ENCODE results near the gene ADAMTSL1. TPM values are rescaled to one million over a fixed set of nuclear protein-coding genes. Genes with fewer than 3 reads are reported as not detected.

ADAMTSL1 gene
- total RNA-seq, 1 donor from 2014 or later = 21.2 TPM

DNA sequence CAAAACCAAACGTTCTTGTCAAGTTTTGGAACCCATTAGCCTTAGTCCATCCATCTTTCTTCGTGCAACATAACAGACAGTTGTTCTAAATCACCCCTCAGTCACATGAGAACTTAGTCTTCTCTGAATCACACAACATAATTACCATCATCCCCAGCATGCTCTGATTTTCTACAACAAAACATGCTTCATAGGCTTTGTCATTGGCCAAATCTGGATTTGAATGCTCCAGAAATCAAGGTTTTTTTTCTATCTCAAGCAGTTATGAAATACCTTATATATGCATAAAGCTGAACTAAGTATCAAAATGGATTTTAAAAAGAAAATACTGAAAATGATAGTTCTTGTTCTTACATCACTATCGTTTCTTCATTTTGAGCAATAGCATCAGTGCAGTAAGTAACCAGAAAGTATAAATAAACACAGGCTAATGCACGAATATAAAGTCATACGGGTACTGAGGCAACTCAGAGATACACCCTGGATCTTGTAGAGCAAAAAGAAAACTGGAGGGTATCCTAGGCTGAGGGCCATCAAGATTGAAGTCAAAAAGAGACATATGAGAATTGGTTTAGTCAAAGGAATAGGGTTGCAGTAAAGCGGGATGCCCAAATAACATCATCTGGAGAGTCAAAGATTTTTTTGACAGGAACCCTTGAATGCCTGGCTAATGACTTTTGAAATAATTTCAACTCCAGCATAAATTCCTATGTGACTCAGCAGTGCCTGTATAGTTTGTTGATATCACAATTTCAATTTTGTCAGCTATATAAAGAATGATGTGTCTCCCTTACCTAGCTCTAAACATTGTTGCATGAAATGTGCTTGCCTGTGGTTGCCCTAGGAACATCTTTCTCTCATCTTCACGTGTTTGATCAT lies 164.7 kb downstream of the ADAMTSL1 start:
- no peak for DNase-seq (ENCODE audit: low read depth)

DNA sequence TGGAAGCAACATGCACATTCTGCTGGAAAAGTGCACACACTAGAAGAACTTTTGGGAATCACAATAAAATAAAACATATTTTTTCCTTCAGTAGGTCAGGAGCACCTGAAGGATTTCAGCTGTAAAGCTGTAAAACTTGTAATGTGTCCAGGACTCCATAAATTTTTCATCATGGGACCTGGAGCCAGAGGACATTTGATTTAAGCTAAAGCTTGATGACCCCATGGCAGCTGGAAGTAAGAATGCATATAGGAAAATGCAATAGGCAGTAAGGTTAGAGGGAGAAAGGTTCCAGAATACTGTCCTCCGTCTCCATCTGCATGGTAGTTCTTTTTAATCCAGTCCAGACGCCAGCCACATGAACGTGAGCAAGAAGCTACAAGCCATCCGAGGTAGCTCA lies 166.0 kb downstream of the ADAMTSL1 start:
- DNase-seq (ENCODE audit: low read depth) = no peak

DNA sequence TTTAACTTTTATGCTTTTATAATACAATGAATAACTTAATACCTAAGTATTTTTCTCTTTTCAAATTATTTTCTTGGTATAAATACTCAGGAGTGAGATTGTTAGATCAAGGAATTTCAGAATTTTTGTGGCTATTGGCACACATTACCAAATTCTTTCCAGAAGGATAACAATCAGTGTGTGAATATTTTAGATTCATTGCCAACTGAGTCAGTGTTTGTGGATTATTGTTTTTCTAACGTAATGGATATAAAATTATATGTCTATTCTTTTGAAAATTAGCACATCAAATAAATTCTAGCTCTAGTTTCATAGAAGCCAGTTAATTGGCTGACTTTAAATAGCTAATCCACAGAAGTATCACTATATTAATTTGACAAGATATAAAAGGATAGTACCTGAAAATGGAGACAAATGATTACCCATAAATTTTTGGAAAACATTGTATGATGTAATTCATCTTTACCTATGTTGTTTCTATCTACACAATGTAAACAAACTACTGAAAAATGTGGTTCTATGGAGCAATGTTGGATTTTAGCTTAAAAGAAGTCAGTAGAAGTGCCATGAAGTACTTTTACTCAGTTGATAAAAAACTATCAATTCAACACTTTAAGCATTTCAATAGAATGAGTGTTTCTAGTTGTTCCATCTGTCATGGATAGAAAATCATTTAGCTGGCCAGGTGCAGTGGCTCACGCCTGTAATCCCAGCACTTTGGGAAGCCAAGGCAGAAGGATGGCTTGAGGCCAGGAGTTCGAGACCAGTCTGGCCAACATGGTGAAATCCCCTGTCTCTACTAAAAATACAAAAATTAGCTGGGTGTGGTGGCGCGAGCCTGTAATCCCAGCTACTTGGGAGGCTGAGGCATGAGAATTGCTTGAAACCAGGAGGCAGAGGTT lies 185.1 kb downstream of the ADAMTSL1 start:
- peak; percentile 47 for DNase-seq (ENCODE audit: low read depth)

DNA sequence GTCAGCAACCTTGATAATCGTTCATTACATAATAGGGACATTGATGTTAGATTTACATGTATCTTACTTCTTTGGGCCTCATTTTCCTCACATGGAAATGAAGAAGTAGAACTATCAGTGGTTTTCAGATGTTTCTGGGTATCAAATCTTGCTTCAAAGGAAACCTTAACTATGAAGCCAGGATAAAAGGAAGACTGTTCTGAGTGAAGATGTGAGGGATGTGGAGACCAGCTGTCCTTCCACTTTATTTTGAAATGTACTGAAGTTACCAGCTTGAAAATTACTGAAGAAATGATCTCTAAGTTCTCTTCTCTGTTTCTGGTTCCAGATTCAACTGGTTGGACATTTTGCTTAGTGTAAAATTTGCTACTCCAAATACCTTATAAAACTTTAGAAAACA lies 186.0 kb downstream of the ADAMTSL1 start:
- no peak for DNase-seq (ENCODE audit: low read depth)

DNA sequence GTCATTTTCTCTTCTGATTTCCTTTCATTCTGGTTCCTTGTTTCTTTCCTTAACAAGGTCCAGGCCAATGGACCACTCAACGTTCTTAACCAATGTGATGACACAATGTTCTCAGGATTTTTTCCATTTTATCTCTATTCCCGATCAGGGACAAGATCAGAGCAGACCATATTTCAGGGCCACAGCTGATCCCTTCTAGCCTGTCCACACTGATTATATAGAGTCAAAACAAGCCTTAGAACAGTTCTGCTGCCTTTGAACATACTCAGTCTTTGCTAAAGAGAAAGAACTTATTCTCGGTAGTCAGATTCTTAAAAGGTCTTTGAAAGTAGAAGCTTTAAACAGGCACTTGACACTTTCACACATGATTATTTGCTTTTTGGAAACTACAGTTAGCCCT lies 188.4 kb downstream of the ADAMTSL1 start:
- no peak for DNase-seq (ENCODE audit: low read depth)

DNA sequence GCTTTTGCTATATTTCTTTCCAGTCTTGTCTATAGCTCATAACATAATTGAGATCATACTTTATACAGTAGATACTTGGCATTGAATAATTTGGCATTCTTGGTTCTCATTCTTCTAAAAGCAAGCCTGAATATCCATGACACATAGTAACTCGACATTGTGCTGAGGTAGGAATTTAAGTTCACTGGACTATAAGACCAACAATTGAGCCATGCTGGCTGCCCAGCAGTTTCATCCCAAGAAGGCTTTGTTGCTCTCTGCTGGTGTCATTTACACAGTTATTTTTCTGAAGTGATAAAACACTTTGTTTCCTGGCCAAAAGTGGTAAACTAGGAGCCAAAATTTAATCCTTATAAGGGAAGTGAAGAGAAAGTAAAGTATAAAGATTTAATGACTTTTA lies 192.0 kb downstream of the ADAMTSL1 start:
- DNase-seq (ENCODE audit: low read depth) = no peak

DNA sequence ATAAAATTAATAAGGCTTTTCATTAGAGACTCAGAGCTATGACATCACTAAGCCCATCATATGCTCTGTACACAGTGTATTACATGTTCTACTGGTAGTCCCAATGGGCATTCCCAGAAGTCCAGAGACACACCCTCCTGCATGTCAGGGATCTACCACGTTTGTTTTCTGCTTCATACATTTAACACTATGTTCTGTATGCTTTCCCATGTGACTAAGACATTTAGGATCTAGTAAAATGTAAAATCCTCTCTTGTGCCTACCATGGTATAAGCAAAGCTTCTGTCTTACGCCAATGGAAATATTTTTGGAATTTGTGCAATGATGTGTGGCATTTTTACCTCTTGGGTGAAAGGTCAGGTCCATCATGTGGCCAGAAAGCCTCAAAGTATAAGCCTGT lies 192.4 kb downstream of the ADAMTSL1 start:
- no peak for DNase-seq (ENCODE audit: low read depth)

DNA sequence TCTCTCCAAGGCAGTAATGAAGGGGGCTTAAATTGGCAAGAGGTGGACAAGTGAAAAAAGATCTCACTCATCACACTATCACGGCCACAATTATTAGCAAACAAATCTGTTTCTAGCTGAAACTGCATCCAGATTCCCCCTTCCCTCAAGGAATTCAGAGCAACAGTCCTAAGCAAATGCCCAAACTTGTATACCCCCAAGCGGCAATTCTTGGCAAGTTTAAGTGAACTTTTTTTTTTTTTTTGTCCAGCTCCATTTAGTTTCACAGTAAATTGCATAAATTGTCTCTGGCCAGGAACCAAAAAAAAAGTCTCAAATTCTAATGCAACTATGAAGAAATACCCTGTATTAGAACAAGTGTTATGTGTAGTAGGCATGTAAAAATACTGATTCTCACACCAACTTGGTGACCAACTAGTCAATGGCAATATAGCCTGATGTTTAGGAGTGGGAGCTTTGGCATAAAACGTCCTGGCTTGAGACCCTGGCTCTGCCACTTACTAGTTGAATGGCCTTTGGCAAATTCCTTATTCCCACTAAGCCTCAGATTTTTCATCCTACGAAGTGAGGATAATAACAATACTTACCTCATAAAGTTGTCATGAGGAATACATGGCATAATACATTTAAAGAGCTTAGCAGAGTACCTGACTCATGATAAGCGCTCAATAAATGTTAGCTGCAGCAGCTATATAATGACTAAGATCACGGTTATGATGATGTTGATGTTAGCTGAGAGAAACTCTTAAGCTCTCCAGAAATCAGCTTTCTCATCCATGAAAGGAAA lies 193.2 kb downstream of the ADAMTSL1 start:
- DNase-seq (ENCODE audit: low read depth) = no peak

DNA sequence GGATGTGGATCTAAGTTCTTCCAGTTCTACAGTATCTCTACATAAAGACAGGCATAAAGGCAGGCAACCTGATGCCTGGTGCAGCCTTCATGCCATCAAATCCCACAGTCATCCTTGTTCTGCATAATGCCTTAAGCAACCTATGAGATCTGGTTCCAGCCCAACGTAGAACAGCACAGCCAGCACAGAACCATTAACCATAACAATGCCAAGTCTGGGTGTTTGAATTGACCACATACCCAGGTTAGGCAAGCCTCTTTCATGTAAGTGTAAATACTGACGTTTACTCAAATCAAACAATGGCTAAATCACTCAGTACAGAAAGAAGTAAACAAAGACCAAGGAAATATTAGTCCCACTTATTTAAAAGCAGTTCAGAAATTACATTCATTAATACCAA lies 195.0 kb downstream of the ADAMTSL1 start:
- no peak for DNase-seq (ENCODE audit: low read depth)

DNA sequence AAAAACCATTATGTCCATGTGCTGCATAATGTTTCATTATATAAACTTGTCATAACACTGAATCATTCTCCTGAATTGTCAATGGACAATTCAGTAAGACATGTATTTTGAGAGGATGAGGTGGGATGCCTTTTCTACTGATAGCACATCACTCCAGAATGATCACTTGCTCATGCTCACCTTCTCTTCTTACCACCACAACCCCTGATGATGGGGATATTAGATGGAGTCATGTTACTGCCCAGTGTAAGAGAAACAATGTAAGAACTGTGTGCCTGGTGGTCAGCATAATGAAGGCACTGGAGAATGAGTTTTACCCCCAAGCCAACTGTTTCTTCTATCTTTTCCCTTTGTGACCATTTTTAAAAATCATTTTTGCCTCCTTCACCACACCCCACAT lies 198.8 kb downstream of the ADAMTSL1 start:
- peak; percentile 87 for DNase-seq (ENCODE audit: low read depth)

DNA sequence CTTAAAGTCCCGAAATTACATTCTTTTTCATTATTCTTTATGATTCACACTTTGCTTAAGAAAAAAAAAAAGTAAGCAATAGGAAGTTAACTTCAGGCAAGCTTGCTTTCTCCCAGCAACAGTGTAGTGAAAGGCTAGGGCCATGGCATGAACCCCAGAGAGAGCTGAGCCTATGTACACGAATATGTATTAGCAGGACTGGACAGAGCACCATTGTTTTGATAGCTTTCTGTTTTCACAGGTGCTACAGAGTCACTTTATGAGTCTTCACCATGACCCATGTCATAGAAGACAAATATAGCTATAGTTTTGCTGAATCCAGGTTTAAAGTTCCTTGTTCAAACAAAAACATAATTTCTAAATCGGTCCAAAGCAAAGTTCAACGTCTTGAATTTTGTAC lies 199.2 kb downstream of the ADAMTSL1 start:
- no peak for DNase-seq (ENCODE audit: low read depth)

DNA sequence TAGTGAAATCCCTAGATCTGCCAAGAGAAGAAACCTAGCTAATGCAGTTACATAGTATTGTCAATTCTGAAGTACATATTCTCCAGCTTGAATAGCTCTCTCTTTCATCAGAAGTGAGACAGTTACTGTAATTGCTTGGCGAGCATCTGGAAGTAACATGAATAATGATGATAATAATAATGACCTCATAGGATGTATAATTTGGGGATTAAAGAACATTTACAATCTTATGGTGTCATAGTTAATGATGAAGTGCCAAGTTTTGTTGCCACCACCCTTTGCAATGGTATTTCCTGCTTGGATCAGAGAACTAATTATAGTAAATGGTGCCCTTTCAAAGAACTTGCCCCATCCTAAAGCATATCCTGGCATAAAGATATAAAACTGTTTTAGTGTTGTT lies 201.4 kb downstream of the ADAMTSL1 start:
- no peak for DNase-seq (ENCODE audit: low read depth)

DNA sequence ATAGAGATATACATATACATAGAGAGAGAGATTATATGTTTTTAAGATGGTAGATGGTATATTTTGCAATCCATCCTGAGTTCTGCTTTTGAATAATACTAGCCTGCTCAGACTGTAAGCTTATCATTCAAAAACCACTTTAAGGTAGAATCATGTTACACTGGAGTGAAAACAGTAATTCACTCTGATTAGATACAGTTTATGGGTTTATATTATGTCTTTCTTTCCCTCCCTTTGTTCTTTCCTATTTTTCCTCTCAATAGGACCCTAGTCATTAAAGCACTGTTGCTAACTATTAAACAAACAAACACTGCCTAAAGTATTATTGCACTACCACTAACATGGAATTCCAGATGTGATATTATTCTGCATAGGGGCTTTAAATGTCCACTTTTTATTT lies 202.0 kb downstream of the ADAMTSL1 start:
- no peak for DNase-seq (ENCODE audit: low read depth)

DNA sequence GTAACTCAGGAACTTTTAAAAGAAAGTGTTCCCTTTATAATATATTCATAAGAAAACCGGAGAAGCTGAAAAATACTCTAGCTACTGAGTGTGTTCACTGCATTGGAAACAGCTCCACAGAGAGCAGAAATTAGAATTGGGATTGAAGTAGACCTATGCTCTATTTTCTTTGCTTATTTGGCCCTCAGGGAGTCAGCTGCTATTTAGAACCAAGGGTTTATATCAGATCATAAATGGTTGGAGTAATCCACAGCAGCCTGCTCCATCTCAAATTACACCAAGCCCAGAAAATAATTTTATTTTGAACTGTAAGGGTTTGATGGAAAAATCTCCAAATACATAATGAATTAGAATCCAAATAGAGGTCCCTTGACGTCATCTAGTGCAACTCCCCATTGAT lies 202.6 kb downstream of the ADAMTSL1 start:
- peak; percentile 40 for DNase-seq (ENCODE audit: low read depth)

DNA sequence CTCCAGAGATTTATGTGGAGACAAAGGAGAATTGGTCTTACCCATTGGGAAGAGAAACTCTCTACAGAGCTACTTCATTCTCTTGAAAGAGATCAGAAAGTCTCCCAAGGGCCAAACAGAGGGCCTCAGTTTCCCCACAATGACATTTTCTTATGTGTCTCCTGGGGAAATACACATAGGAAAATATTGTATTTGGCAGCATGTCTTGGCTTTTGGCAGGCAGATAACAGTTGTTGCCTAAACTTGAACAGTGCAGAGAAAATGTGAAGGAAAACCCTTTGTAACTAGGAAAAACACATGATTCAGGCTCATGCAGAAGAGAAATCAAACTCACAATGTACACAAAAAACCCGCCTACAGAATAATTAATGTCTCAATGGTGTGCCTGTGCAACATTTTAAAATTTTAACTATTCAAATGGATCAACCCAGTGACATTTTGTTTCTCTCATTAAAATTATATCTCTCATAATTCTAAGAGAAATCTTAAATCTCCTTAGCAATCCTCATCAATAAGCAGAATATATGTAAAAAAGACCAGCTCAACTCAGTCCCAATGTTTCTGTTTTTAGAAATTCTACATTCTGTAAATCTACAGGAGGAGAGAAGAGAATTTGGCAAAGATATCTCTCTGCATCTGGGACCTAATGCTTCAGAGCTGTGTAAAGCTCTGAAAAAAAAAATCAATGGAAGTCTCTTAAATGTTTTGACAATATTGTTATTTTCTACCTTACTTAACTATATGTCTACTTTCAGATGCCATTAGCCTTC lies 205.1 kb downstream of the ADAMTSL1 start:
- DNase-seq (ENCODE audit: low read depth) = no peak

DNA sequence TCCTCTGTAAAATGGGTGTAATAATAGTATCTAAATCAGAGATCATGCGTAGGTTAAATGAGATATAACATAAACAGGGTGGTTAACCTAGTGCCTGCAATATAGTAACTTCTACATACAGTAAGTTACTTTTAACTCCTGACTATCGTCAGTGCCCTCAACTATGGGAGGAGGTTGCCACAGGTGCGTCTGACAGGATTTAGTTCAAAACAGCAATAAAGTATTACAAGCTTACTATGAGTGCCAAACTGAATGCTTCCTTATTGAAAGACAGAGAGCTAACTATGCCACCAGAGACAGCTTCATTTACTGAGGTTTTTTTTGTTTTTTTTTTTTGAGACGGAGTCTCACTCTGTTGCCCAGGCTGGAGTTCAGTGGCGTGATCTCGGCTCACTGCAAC lies 209.0 kb downstream of the ADAMTSL1 start:
- no peak for DNase-seq (ENCODE audit: low read depth)

DNA sequence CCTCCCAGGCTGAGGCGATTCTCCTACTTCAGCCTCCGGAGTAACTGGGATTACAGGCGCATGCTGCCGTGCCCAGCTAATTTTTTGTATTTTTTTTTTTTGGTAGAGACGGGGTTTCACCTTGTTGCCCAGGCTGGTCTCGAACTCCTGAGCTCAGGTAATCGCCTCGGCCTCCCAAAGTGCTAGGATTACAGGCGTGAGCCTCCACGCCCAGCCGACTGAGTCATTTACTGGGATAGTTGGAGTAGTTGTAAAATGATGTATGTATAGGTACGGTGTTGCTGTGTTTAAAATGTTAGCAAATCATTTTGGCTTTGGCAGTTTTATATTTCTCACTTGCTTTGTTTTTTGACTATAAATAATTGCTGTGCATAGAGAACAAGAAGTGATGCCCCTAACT lies 209.4 kb downstream of the ADAMTSL1 start:
- DNase-seq (ENCODE audit: low read depth) = no peak

DNA sequence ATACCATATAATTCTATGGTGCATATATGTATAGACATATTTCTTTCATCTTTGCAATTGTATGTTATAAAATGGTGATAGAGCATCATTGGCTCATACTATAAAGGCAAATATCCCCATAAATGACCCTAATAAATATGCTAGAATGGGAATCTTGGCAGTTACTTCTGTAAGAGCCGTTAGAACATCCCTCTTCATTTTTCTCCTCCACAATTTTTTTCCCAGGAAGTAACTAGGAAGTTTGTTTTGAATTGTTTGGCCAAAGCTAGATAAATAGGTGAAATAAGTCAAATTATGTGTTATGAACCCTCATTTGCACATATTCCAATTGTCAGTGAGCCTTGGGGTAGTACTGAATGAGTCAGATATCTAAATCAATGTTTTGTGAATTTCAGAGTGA lies 209.9 kb downstream of the ADAMTSL1 start:
- no peak for DNase-seq (ENCODE audit: low read depth)

DNA sequence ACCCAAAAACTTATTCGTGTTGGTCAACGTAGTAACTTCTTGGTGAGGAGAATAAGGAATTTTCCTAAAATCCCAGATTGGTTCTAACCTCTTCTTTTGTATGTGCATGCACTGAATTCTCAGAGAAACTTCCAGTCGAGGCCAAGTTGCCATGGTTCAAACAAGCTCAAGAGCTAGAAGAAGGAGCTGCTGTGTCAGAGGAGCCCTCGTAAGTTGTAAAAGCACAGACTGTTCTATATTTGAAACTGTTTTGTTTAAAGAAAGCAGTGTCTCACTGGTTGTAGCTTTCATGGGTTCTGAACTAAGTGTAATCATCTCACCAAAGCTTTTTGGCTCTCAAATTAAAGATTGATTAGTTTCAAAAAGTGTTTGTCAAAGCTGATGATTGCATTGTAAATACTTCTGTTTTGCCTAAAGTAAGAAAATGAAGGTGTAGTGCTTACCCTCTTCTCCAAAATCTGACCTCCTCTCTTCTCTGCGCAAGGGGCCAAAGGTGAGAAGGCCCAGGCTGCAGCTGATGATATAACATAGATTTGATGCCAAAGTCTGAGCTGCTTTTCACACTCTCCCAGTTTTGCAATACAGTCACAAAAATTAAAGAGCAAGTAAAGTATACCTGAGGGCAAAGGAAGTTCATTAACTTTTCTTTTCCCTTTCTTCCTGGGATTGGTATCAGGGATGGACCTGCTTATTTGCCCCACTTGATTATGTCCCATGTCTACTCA lies 210.8 kb downstream of the ADAMTSL1 start:
- DNase-seq (ENCODE audit: low read depth) = no peak
